ENCODE data around the gene HTRA3. TPM values are rescaled to one million over a fixed set of nuclear protein-coding genes. Genes with fewer than 3 reads are reported as not detected.
A peak's percentile ranks its signal among the peaks of the same experiment; 100 is the strongest.

HTRA3 gene
- total and polyA plus RNA-seq, 2 of the 8 experiments (the other 6 are each of a cell fraction or from before 2014, with no cell fraction given) = 3.2 to 5.8 TPM

GRCh38 chr4:8262637-8263322 is 6.8 kb upstream of the HTRA3 start:
- Histone ChIP-seq H3K23me2 (ENCODE audit: low read depth, low read length) (no peaks in the 10 kb centered on the region), H2AK5ac (ENCODE audit: low read depth, low read length) (no peak overlapping the region), H3K4me2 (ENCODE audit: insufficient read depth in 1 of 2, low read depth in 2 of 2, low read length in 2 of 2) (no peak overlapping the region), H3K4ac (replicated peaks; ENCODE audit: insufficient read length, low read depth, low read length) (no peak overlapping the region), H3K79me2 (ENCODE audit: control insufficient read depth in 1 of 2, insufficient read depth in 2 of 2, low read length in 2 of 2) (no peaks in the 10 kb centered on the region), H4K20me1 (replicated peaks in 1 of 2; ENCODE audit: control insufficient read depth in 1 of 2, insufficient read depth in 2 of 2, low read length in 2 of 2) (peaks cover 0 to 1% of the 10 kb centered on the region in 2 experiments), H2BK15ac (ENCODE audit: low read length) (peak overlapping the region; percentile 81; the same call in 1 of the 2 replicates), H3K56ac (replicated peaks; ENCODE audit: insufficient read length, low read depth, low read length) (no peak overlapping the region), H4K8ac (ENCODE audit: extremely low read depth, insufficient read depth, low read length) (no peak overlapping the region), H2BK5ac (ENCODE audit: low read depth, low read length) (no peak overlapping the region), H4K91ac (replicated peaks; ENCODE audit: insufficient read length, low read length) (no peak overlapping the region), H3K4me1 (replicated peaks in 1 of 4; ENCODE audit: control insufficient read depth in 3 of 4, insufficient read depth in 4 of 4, low read length in 3 of 4) (peaks cover 0 to 8% (median 4%) of the 10 kb centered on the region in 4 experiments; a peak in 4 of 7 replicates), H4K5ac (ENCODE audit: insufficient read length, low read depth, low read length) (no peak overlapping the region), H3K79me1 (ENCODE audit: low read depth, low read length) (no peaks in the 10 kb centered on the region), H2BK120ac (replicated peaks; ENCODE audit: low read depth, low read length) (no peak overlapping the region), H2BK20ac (ENCODE audit: low read length) (no peak overlapping the region), H3K4me3 (ENCODE audit: extremely low read depth in 1 of 4, insufficient read depth in 2 of 4, low read depth in 3 of 4, low read length in 4 of 4) (no peak overlapping the region), H3K14ac (ENCODE audit: insufficient read length) (no peak overlapping the region), H3K27me3 (replicated peaks in 1 of 4; ENCODE audit: control insufficient read depth in 3 of 4, extremely low read depth in 1 of 4, insufficient read depth in 3 of 4, low read length in 3 of 4) (no peaks in the 10 kb centered on the region), H2BK12ac (ENCODE audit: low read depth, low read length) (peak overlapping the region; percentile 44; the same call in 1 of the 2 replicates), H3K9ac (replicated peaks in 1 of 4; ENCODE audit: extremely low read depth in 1 of 4, low read depth in 3 of 4, low read length in 3 of 4) (no peak overlapping the region), H3K27ac (ENCODE audit: low read depth, low read length) (no peak overlapping the region), H2AFZ (ENCODE audit: low read length) (no peak overlapping the region), H3K23ac (ENCODE audit: insufficient read length) (no peak overlapping the region), H3K9me3 (ENCODE audit: insufficient read depth in 2 of 2, low read depth in 1 of 2, low read length in 1 of 2) (no peaks in the 10 kb centered on the region), H3K36me3 (ENCODE audit: control insufficient read depth in 2 of 4, insufficient read depth in 4 of 4, low read length in 3 of 4) (no peaks in the 10 kb centered on the region), H3K18ac (ENCODE audit: extremely low read depth, low read length) (no peak overlapping the region)
- FAIRE-seq (no peak), DNase-seq (ENCODE audit: low read depth in 1 of 2, low spot score in 2 of 2) (no peak)
- no peak for TF ChIP-seq EP300 (IDR thresholded peaks at IDR 0.05; ENCODE audit: borderline replicate concordance in 1 of 2, low read depth in 2 of 2, low read length in 2 of 2)
- TF ChIP-seq ASH2L (IDR thresholded peaks at IDR 0.05; ENCODE audit: low read length) = no peak
- CTCF ChIA-PET (ENCODE audit: partially characterized antibody) = interaction anchor here (1.6 kb wide), 1 partner anchor 17 kb away, joined by 3 read pairs; no protein-coding TSS in a partner anchor
- POLR2A ChIA-PET (ENCODE audit: partially characterized antibody) = no interaction called here
- 78% methylated on average over 19 of the region's 23 CpGs; no CpG with 5 or more reads in 1 of the 2 experiments for WGBS, 2 experiments (ENCODE audit: extremely low coverage in 1 of 2, insufficient coverage in 1 of 2, insufficient read length in 1 of 2, insufficient replicate concordance in 2 of 2, low coverage in 1 of 2, low lambda C conversion rate in 2 of 2, missing lambda C conversion rate in 1 of 2)

All from H1 (cell line).